Pulmonary artery endothelial cell (primary cell): ENCODE measurements around the gene SESTD1. TPM values are rescaled to one million over a fixed set of nuclear protein-coding genes. Genes with fewer than 3 reads are reported as not detected.
"Not testable (repeated sequence)": the region's sequence is repeated elsewhere in the genome, so short reads cannot be mapped to it uniquely, and the experiment has no call there.

Source experiments
- DNase-seq: peaks from one replicate; pipeline ENCODE4 v3.0.0-alpha.2; 2011; ENCODE audit warnings: low read depth, low spot score
- total RNA-seq: library from RNA; depleted of rRNA; stranded (reverse); fragments of >200 nt; gene quantifications from 2 replicates; pipeline ENCODE4 v1.2.3, GENCODE V29; 2014

SESTD1 gene
- total RNA-seq, 1 donor from 2014 or later: 39.4 TPM

GRCh38 chr2:179239195-179239594 lies 25.4 kb downstream of the SESTD1 start:
- DNase-seq: no peak

DNA sequence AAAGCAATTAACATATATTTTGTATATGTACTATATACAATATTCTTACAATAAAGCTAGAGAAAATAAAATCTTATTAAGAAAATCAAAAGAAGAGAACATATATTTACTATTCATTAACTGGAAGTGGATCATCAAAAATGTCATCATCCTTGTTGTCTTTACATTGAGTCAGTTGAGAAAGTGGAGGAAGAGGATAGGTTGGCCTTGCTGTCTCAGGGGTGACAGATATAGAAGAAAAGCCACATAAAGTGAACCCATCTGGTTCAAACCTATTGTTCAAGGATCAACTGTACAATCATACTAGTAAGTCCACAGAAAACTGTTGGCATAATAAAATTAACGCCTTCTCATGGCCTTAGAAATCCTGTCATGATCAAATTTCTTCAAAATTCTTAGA lies 26.6 kb downstream of the SESTD1 start:
- no peak for DNase-seq

- DNase-seq: no peak
These were observed 27.3 kb downstream of the SESTD1 start for GRCh38 chr2:179237209-179237946.

- no peak for DNase-seq
These were observed 29.0 kb downstream of the SESTD1 start for GRCh38 chr2:179235463-179236108.

- DNase-seq: no peak
These were observed 29.9 kb downstream of the SESTD1 start for GRCh38 chr2:179234658-179235240.

DNA sequence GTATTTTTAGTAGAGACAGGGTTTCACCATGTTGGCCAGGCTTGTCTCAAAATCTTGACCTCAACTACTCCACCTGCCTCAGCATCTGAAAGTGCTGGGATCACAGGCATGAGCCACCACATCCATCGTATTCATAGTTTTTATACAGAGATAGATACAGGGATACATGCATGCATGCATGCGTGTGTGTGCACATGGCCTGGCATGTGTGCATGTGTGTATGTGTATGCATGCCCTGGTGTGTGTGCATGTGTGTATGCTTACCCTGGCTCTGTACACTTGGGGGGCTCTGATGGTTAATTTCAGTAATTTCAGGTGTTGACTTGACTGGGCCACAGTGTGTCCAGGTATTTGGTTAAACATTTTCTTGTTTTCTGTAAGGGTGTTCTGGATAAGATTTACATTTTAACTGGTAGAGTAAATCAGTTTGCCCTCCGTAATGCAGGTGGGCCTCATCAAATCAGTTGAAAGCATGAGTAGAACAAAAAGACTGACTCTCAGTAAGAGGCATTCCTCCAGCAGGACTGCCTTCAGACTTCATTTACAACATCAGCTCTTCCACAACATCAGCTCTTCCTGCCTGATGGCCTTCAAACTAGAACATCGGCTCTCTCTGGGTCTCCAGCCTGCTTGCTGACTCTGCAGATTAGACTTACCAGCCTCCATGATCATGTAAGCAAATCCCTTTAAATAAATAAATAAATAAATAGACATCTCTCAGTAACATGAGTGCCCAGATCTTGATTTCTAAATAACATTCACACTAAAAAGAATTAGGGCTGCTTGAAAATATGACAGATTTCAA lies 30.8 kb downstream of the SESTD1 start:
- no peak for DNase-seq

DNA sequence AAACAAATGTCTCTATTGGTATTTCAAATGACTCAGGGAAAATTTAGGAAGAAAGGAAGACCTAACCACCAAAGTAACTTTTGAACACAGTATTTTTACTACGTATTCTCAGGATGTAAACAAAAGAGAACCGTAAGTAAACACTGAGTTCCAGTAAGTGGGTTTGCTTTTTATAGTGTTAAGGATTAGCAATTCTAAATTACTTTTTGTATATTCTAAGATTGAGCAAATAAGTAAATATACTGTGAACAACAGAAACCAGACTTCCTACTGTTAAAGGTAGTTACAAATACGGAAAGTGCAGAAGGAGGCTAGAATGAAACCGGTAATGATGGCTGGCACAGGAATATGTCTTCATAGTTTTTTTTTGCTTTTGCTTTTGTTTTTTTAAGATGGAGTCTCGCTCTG lies 31.5 kb downstream of the SESTD1 start:
- DNase-seq: no peak

GRCh38 chr2:179226961-179227259 lies 37.7 kb downstream of the SESTD1 start:
- DNase-seq: no peak

DNA sequence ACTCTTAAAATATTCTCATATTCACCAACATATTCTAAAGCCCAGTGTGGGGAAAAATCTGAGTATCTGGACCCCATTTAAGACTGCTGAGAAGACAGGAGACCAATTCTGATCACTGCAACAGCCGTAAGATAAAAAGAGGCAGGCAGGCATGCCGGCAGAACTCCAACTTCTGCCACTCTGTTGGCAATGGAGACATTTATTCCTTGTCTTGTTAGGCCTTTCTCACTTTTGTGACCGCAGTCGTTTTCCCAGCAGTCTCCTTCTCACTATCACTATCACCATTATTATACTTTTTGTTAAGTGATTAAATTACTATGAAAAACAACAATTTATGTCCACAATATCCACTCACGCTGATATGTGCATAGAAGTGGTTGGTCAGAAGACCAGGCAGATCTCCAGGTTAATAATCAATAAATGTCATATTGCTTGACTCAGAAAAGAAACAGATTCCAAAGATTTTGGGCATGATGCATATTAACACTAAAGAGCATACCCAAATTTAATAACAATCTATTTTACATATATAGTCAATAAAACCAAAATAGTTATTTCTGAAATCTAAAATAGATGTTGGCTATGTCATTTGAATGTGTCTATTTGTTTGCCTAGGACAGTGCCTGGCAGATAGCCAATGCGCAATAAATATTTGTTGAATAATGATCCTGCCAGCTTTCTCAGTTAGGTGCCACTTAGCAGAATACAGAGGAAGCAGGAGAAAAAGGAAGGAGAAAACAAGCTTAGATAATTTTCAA lies 38.2 kb downstream of the SESTD1 start:
- DNase-seq: no peak

GRCh38 chr2:179224361-179224760 lies 40.3 kb downstream of the SESTD1 start:
- DNase-seq: no peak

- DNase-seq: no peak
These were observed 42.6 kb downstream of the SESTD1 start for GRCh38 chr2:179222076-179222475.

DNA sequence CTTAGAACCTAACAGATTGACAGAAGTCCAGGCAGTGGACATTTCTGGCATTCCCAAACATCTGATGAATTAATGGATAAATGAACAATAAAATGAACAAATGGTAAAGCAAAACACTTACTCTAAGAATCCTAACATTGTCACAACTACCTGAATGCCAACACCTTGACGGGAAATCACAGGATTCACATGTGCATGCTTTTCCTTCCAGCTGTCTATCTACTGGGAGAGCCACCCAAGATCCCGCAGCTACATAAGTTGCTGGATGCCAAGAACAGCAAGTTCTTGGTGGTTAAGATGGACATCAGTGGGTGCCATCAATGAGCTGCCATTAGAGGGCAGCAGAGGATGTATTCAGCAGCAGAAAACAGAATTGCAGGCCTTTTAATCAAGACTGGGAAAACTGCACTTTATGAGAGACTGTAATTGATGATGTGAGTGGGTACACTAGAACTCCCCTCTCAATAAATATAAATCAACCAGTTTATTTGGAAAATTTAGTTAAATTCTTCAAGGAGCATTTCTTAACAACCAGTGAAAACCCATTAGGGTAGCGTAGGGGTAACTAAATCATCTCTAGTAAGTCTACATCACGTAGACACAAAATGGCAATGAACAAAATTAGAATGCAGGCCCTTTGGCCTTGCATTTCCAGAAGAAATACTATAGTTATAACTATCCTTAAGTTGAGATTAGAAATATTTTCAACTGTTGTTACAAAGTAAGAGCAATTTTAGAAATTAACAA lies 45.6 kb downstream of the SESTD1 start:
- DNase-seq: peak; percentile 68

DNA sequence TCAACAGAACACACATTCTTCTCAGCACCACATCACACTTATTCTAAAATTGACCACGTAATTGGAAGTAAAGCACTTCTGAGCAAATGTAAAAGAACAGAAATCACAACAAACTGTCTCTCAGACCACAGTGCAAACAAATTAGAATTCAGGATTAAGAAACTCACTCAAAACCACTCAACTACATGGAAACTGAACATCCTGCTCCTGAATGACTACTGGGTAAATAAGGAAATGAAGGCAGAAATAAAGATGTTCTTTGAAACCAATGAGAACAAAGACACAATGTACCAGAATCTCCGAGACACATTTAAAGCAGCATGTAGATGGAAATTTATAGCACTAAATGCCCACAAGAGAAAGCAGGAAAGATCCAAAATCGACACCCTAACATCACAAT lies 50.0 kb downstream of the SESTD1 start:
- DNase-seq: not testable (repeated sequence)

- DNase-seq: no peak
These were observed 53.3 kb downstream of the SESTD1 start for GRCh38 chr2:179211355-179211754.

DNA sequence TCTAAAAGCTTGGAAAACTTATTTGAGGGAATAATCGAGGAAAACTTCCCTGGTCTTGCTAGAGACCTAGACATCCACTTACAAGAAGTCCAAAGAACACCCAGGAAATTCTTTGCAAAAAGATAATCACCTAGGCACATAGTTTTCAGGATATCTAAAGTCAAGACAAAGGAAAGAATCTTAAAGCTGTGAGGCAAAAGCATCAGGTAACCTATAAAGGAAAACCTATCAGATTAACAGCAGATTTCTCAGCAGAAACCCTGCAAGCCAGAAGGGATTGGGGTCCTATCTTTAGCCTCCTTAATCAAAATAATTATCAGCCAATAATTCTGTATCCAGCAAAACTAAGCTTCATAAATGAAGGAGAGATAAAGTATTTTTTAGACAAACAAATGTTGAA lies 56.4 kb downstream of the SESTD1 start:
- DNase-seq: not testable (repeated sequence)

- DNase-seq: no peak
These were observed 57.6 kb downstream of the SESTD1 start for GRCh38 chr2:179207047-179207446.

GRCh38 chr2:179201869-179202268 lies 62.8 kb downstream of the SESTD1 start:
- DNase-seq: no peak

DNA sequence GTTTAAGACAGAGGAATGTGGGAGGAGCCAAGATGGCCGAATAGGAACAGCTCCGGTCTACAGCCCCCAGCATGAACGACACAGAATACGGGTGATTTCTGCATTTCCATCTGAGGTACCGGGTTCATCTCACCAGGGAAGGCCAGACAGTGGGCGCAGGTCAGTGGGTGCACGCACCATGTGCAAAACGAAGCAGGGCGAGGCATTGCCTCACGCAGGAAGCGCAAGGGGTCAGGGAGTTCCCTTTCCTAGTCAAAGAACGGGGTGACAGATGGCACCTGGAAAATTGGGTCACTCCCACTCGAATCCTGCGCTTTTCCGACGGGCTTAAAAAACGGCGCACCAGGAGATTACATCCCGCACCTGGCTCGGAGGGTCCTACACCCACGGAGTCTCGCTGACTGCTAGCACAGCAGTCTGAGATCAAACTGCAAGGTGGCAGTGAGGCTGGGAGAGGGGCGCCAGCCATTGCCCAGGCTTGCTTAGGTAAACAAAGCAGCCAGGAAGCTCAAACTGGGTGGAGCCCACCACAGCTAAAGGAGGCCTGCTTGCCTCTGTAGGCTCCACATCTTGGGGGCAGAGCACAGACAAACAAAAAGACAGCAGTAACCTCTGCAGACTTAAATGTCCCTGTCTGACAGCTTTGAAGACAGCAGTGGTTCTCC lies 68.6 kb downstream of the SESTD1 start:
- DNase-seq: not testable (repeated sequence)

- no peak for DNase-seq
These were observed 69.5 kb downstream of the SESTD1 start for GRCh38 chr2:179195141-179195540.

DNA sequence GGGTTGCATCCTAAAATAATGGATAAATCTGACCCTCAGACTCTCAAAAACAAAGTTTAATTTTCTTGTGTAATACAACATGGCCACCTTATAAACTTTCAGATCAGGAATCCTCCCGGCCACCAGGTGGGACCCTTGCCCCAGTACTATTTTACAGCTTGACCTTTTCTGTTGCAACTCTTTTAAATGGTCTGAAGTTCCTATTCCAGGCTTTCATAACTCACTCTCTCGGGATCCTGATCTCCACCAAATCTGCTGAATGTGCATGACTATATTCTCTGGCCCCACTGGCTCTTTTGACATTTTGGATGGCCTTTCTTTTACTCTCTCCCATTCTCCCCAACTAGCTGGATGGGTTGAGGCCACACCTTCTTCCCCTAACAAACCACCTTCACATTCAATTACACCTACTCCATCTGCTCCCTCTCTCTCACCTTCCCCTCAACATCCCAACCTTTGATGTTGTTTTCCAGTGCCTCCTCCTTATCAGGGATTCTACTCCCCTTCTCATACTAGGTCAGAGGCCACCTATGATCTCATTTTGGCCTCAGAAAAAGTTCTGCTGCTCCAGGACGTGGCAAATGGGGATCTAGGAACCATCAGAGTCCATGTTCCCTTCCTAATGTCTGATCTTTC lies 70.8 kb downstream of the SESTD1 start:
- DNase-seq: no peak
